Lower leg skin (tissue), 3 donors: ENCODE results near the gene SEL1L2.

Experiments
- CTCF ChIP-seq, 3 donors: fragments of 450-650 bp; IDR thresholded peaks; one replicate each; pipeline ENCODE4 v1.5.1; 2016; ENCODE audit warnings: antibody characterized with exemption in 3 of 3, mild to moderate bottlenecking in 3 of 3, moderate library complexity in 2 of 3
- POLR2A ChIP-seq, 2 donors: fragments of 450-650 bp; IDR thresholded peaks; one replicate each; pipeline ENCODE4 v1.6.1; 2016 to 2017; ENCODE audit warnings: antibody characterized with exemption in 2 of 2, mild to moderate bottlenecking in 1 of 2, moderate library complexity in 1 of 2

- TF ChIP-seq POLR2A (IDR thresholded peaks at IDR 0.05) = no peak
- no peak for TF ChIP-seq CTCF (IDR thresholded peaks at IDR 0.05)
Measured at GRCh38 chr20:13839421-13840092, 150.9 kb downstream of the SEL1L2 start.
